ENCODE measurements around the gene KCNJ16.
"Not testable (repeated sequence)": the region's sequence is repeated elsewhere in the genome, so short reads cannot be mapped to it uniquely, and the experiment has no call there.

Gene KCNJ16

GRCh38 chr17:70045780-70046179 is 29.2 kb upstream of the KCNJ16 start:
- not testable (repeated sequence) for H3K4me1 ChIP-seq (ENCODE audit: control insufficient read depth, insufficient read depth, low read length); H3K4me3 ChIP-seq (ENCODE audit: low read length in 2 of 2); H3K27me3 ChIP-seq (ENCODE audit: control insufficient read depth in 1 of 2, insufficient read depth in 2 of 2, low read length in 2 of 2); H3K36me3 ChIP-seq (ENCODE audit: control insufficient read depth in 2 of 2, insufficient read depth in 2 of 2, low read length in 2 of 2); H3K27ac ChIP-seq (ENCODE audit: low read length); H3K9ac ChIP-seq (ENCODE audit: low read length in 2 of 2); H3K9me3 ChIP-seq (ENCODE audit: control insufficient read depth in 2 of 2, low read length in 2 of 2)

- no peaks in the 10 kb centered on the region for H3K4me1 ChIP-seq (ENCODE audit: control insufficient read depth, insufficient read depth, low read length)
- no peak overlapping the region for H3K27ac ChIP-seq (ENCODE audit: low read length)
- no peaks in the 10 kb centered on the region for H3K36me3 ChIP-seq (ENCODE audit: control insufficient read depth in 2 of 2, insufficient read depth in 2 of 2, low read length in 2 of 2)
- no peaks in the 10 kb centered on the region for H3K27me3 ChIP-seq (ENCODE audit: control insufficient read depth in 1 of 2, insufficient read depth in 2 of 2, low read length in 2 of 2)
- no peak overlapping the region for H3K9ac ChIP-seq (ENCODE audit: low read length in 2 of 2)
- H3K4me3 ChIP-seq (ENCODE audit: low read length in 2 of 2) = no peak overlapping the region
- H3K9me3 ChIP-seq (ENCODE audit: control insufficient read depth in 2 of 2, low read length in 2 of 2) = no peaks in the 10 kb centered on the region
Measured at GRCh38 chr17:70047619-70048419, 27.2 kb upstream of the KCNJ16 start.

- Histone ChIP-seq H3K27ac (ENCODE audit: low read length) (no peak overlapping the region), H3K9ac (ENCODE audit: low read length in 2 of 2) (no peak overlapping the region), H3K27me3 (ENCODE audit: control insufficient read depth in 1 of 2, insufficient read depth in 2 of 2, low read length in 2 of 2) (no peaks in the 10 kb centered on the region), H3K9me3 (ENCODE audit: control insufficient read depth in 2 of 2, low read length in 2 of 2) (no peaks in the 10 kb centered on the region), H3K4me3 (ENCODE audit: low read length in 2 of 2) (no peak overlapping the region), H3K4me1 (ENCODE audit: control insufficient read depth, insufficient read depth, low read length) (no peaks in the 10 kb centered on the region), H3K36me3 (ENCODE audit: control insufficient read depth in 2 of 2, insufficient read depth in 2 of 2, low read length in 2 of 2) (no peaks in the 10 kb centered on the region)
Measured at GRCh38 chr17:70049801-70050591, 25.0 kb upstream of the KCNJ16 start.

- H3K4me1 ChIP-seq (ENCODE audit: control insufficient read depth, insufficient read depth, low read length) = no peaks in the 10 kb centered on the region
- no peaks in the 10 kb centered on the region for H3K36me3 ChIP-seq (ENCODE audit: control insufficient read depth in 2 of 2, insufficient read depth in 2 of 2, low read length in 2 of 2)
- H3K27ac ChIP-seq (ENCODE audit: low read length) = no peak overlapping the region
- H3K4me3 ChIP-seq (ENCODE audit: low read length in 2 of 2) = no peak overlapping the region
- no peaks in the 10 kb centered on the region for H3K9me3 ChIP-seq (ENCODE audit: control insufficient read depth in 2 of 2, low read length in 2 of 2)
- H3K9ac ChIP-seq (ENCODE audit: low read length in 2 of 2) = no peak overlapping the region
- no peaks in the 10 kb centered on the region for H3K27me3 ChIP-seq (ENCODE audit: control insufficient read depth in 1 of 2, insufficient read depth in 2 of 2, low read length in 2 of 2)
Measured at GRCh38 chr17:70050931-70051330, 24.1 kb upstream of the KCNJ16 start.

- Histone ChIP-seq H3K4me1 (ENCODE audit: control insufficient read depth, insufficient read depth, low read length) (no peaks in the 10 kb centered on the region), H3K27ac (ENCODE audit: low read length) (no peak overlapping the region), H3K4me3 (ENCODE audit: low read length in 2 of 2) (peak overlapping the region in 1 of 2 donors; percentile 44)
Measured at GRCh38 chr17:70053241-70054234, 21.5 kb upstream of the KCNJ16 start.

GRCh38 chr17:70055000-70055399 is 20.0 kb upstream of the KCNJ16 start:
- H3K4me1 ChIP-seq (ENCODE audit: control insufficient read depth, insufficient read depth, low read length) = no peaks in the 10 kb centered on the region

More at GRCh38 chr17:70053241-70054234, 21.5 kb upstream of the KCNJ16 start:
- Histone ChIP-seq H3K9me3 (ENCODE audit: control insufficient read depth in 2 of 2, low read length in 2 of 2) (no peaks in the 10 kb centered on the region), H3K9ac (ENCODE audit: low read length in 2 of 2) (no peak overlapping the region), H3K36me3 (ENCODE audit: control insufficient read depth in 2 of 2, insufficient read depth in 2 of 2, low read length in 2 of 2) (no peaks in the 10 kb centered on the region), H3K27me3 (ENCODE audit: control insufficient read depth in 1 of 2, insufficient read depth in 2 of 2, low read length in 2 of 2) (no peaks in the 10 kb centered on the region)

GRCh38 chr17:70059071-70059470 is 16.0 kb upstream of the KCNJ16 start:
- Histone ChIP-seq H3K36me3 (ENCODE audit: control insufficient read depth in 2 of 2, insufficient read depth in 2 of 2, low read length in 2 of 2) (no peaks in the 10 kb centered on the region), H3K27ac (ENCODE audit: low read length) (no peak overlapping the region), H3K4me3 (ENCODE audit: low read length in 2 of 2) (no peak overlapping the region)

More at GRCh38 chr17:70055000-70055399, 20.0 kb upstream of the KCNJ16 start:
- no peaks in the 10 kb centered on the region for H3K27me3 ChIP-seq (ENCODE audit: control insufficient read depth in 1 of 2, insufficient read depth in 2 of 2, low read length in 2 of 2)
- H3K4me3 ChIP-seq (ENCODE audit: low read length in 2 of 2) = no peak overlapping the region
- no peaks in the 10 kb centered on the region for H3K36me3 ChIP-seq (ENCODE audit: control insufficient read depth in 2 of 2, insufficient read depth in 2 of 2, low read length in 2 of 2)
- H3K27ac ChIP-seq (ENCODE audit: low read length) = no peak overlapping the region
- no peaks in the 10 kb centered on the region for H3K9me3 ChIP-seq (ENCODE audit: control insufficient read depth in 2 of 2, low read length in 2 of 2)
- no peak overlapping the region for H3K9ac ChIP-seq (ENCODE audit: low read length in 2 of 2)

GRCh38 chr17:70059649-70060048 is 15.4 kb upstream of the KCNJ16 start:
- Histone ChIP-seq H3K27ac (ENCODE audit: low read length) (no peak overlapping the region), H3K4me1 (ENCODE audit: control insufficient read depth, insufficient read depth, low read length) (no peaks in the 10 kb centered on the region), H3K4me3 (ENCODE audit: low read length in 2 of 2) (no peak overlapping the region), H3K36me3 (ENCODE audit: control insufficient read depth in 2 of 2, insufficient read depth in 2 of 2, low read length in 2 of 2) (no peaks in the 10 kb centered on the region), H3K9ac (ENCODE audit: low read length in 2 of 2) (no peak overlapping the region), H3K27me3 (ENCODE audit: control insufficient read depth in 1 of 2, insufficient read depth in 2 of 2, low read length in 2 of 2) (no peaks in the 10 kb centered on the region), H3K9me3 (ENCODE audit: control insufficient read depth in 2 of 2, low read length in 2 of 2) (no peaks in the 10 kb centered on the region)

More at GRCh38 chr17:70059071-70059470, 16.0 kb upstream of the KCNJ16 start:
- H3K4me1 ChIP-seq (ENCODE audit: control insufficient read depth, insufficient read depth, low read length) = no peaks in the 10 kb centered on the region
- H3K27me3 ChIP-seq (ENCODE audit: control insufficient read depth in 1 of 2, insufficient read depth in 2 of 2, low read length in 2 of 2) = no peaks in the 10 kb centered on the region
- H3K9me3 ChIP-seq (ENCODE audit: control insufficient read depth in 2 of 2, low read length in 2 of 2) = no peaks in the 10 kb centered on the region
- H3K9ac ChIP-seq (ENCODE audit: low read length in 2 of 2) = no peak overlapping the region

- Histone ChIP-seq H3K9ac (ENCODE audit: low read length in 2 of 2) (no peak overlapping the region), H3K27me3 (ENCODE audit: control insufficient read depth in 1 of 2, insufficient read depth in 2 of 2, low read length in 2 of 2) (no peaks in the 10 kb centered on the region), H3K4me3 (ENCODE audit: low read length in 2 of 2) (no peak overlapping the region), H3K27ac (ENCODE audit: low read length) (no peak overlapping the region), H3K9me3 (ENCODE audit: control insufficient read depth in 2 of 2, low read length in 2 of 2) (no peaks in the 10 kb centered on the region), H3K36me3 (ENCODE audit: control insufficient read depth in 2 of 2, insufficient read depth in 2 of 2, low read length in 2 of 2) (no peaks in the 10 kb centered on the region), H3K4me1 (ENCODE audit: control insufficient read depth, insufficient read depth, low read length) (no peaks in the 10 kb centered on the region)
Measured at GRCh38 chr17:70060415-70060814, 14.6 kb upstream of the KCNJ16 start.

- Histone ChIP-seq H3K27ac (ENCODE audit: low read length) (no peak overlapping the region), H3K9me3 (ENCODE audit: control insufficient read depth in 2 of 2, low read length in 2 of 2) (no peaks in the 10 kb centered on the region), H3K36me3 (ENCODE audit: control insufficient read depth in 2 of 2, insufficient read depth in 2 of 2, low read length in 2 of 2) (no peaks in the 10 kb centered on the region), H3K4me3 (ENCODE audit: low read length in 2 of 2) (no peak overlapping the region), H3K9ac (ENCODE audit: low read length in 2 of 2) (no peak overlapping the region), H3K4me1 (ENCODE audit: control insufficient read depth, insufficient read depth, low read length) (no peaks in the 10 kb centered on the region), H3K27me3 (ENCODE audit: control insufficient read depth in 1 of 2, insufficient read depth in 2 of 2, low read length in 2 of 2) (no peaks in the 10 kb centered on the region)
Measured at GRCh38 chr17:70067134-70067533, 7.9 kb upstream of the KCNJ16 start.
